ENCODE measurements around the gene MINDY4B. TPM values are rescaled to one million over a fixed set of nuclear protein-coding genes. Genes with fewer than 3 reads are reported as not detected.

The MINDY4B gene
- total and polyA plus RNA-seq, 10 of the 15 experiments (the other 5 are each of a cell fraction or from before 2014, with no cell fraction given): not detected

- ChIA-PET SMC1A (ENCODE audit: uncharacterized antibody, unreplicated experiment) (interaction anchor here (1.4 kb wide), 1 partner anchor 334 kb away, joined by 5 read pairs; no protein-coding TSS in a partner anchor), RAD21 (ENCODE audit: unreplicated experiment) (no interaction called here), POLR2A (interaction anchor here (0.6 to 0.7 kb wide), 2 partner anchors 12 to 1109 kb away, joined by 3 read pairs; no protein-coding TSS in a partner anchor), CTCF (interaction anchor here (1.1 to 1.5 kb wide), 2 partner anchors 133 to 140 kb away, joined by 4 to 5 read pairs; no protein-coding TSS in a partner anchor)
- H3K9ac ChIP-seq (ENCODE audit: control insufficient read depth, insufficient read depth, low read length): no peak overlapping the region
- H2AFZ ChIP-seq (ENCODE audit: control insufficient read depth, low read depth, low read length): no peak overlapping the region
- no peaks in the 10 kb centered on the region for H3K9me3 ChIP-seq (replicated peaks; ENCODE audit: control insufficient read depth, insufficient read depth, low read length)
- no peak for FAIRE-seq
- WGBS (ENCODE audit: insufficient coverage, insufficient replicate concordance, low lambda C conversion rate, missing lambda C conversion rate): 29% methylated on average over 2 of the region's 2 CpGs
- H3K4me3 ChIP-seq: no peak overlapping the region
- H4K20me1 ChIP-seq (ENCODE audit: control insufficient read depth, insufficient read depth): no peaks in the 10 kb centered on the region
- no peak overlapping the region for H3K27ac ChIP-seq (ENCODE audit: control insufficient read depth, insufficient read depth)
- no peak for ATAC-seq
- no peaks in the 10 kb centered on the region; a peak in 1 of 4 replicates for H3K27me3 ChIP-seq (replicated peaks in 1 of 2; ENCODE audit: control insufficient read depth in 2 of 2, insufficient read depth in 2 of 2, low read length in 1 of 2)
- no peak overlapping the region for H3K4me2 ChIP-seq (ENCODE audit: control insufficient read depth, insufficient read depth)
- in situ Hi-C loops (cut with MboI): no loop called here
- H3K79me2 ChIP-seq (ENCODE audit: control insufficient read depth, insufficient read depth, low read length): no peaks in the 10 kb centered on the region
- no peaks in the 10 kb centered on the region for H3K36me3 ChIP-seq (ENCODE audit: control insufficient read depth in 2 of 2, insufficient read depth in 2 of 2, low read length in 1 of 2)
- DNase-seq (ENCODE audit: low read depth, low spot score): no peak
- intact Hi-C loops (cut with micrococcal nuclease; ENCODE audit: unreplicated experiment): no loop called here
- BruUV-seq (replicated peaks): no TSS peak
- H3K4me1 ChIP-seq (ENCODE audit: control insufficient read depth, insufficient read depth, low read length): no peaks in the 10 kb centered on the region
- TF ChIP-seq TCF3 (IDR thresholded peaks at IDR 0.05; ENCODE audit: borderline replicate concordance, insufficient read depth, low read depth, low read length): no peak
- TF ChIP-seq ZNF622 (IDR thresholded peaks at IDR 0.05): no peak
- no peak for TF ChIP-seq ZNF592 (IDR thresholded peaks at IDR 0.05)
- no peak for TF ChIP-seq TBL1XR1 (IDR thresholded peaks at IDR 0.05; ENCODE audit: low read depth, low read length)
- TF ChIP-seq EED (IDR thresholded peaks at IDR 0.05; ENCODE audit: low read depth): no peak
- TF ChIP-seq PML (IDR thresholded peaks at IDR 0.05; ENCODE audit: low read length): no peak
- no peak for TF ChIP-seq YY1 (IDR thresholded peaks at IDR 0.05; ENCODE audit: low read depth, low read length)
- no peak for TF ChIP-seq SMAD5 (IDR thresholded peaks at IDR 0.05; ENCODE audit: low read depth)
- no peak for TF ChIP-seq MXI1 (IDR thresholded peaks at IDR 0.05; ENCODE audit: low read depth, low read length)
- no peak for TF ChIP-seq FOS (IDR thresholded peaks at IDR 0.05; ENCODE audit: borderline replicate concordance, extremely low read depth, insufficient read length)
- TF ChIP-seq, protein P1, sequence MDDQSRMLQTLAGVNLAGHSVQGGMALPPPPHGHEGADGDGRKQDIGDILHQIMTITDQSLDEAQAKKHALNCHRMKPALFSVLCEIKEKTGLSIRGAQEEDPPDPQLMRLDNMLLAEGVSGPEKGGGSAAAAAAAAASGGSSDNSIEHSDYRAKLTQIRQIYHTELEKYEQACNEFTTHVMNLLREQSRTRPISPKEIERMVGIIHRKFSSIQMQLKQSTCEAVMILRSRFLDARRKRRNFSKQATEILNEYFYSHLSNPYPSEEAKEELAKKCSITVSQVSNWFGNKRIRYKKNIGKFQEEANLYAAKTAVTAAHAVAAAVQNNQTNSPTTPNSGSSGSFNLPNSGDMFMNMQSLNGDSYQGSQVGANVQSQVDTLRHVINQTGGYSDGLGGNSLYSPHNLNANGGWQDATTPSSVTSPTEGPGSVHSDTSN (IDR thresholded peaks at IDR 0.05; ENCODE audit: insufficient replicate concordance, low read depth, low read length): no peak
- TF ChIP-seq HSF1 (IDR thresholded peaks at IDR 0.05; ENCODE audit: low read depth, low read length): no peak
- TF ChIP-seq POLR2AphosphoS5 (IDR thresholded peaks at IDR 0.05; ENCODE audit: low read length): no peak
These were observed 43.4 kb downstream of the MINDY4B start for GRCh38 chr3:150861851-150862250.

Data from GM12878 (cell line).